ENCODE results near the gene KLC3.

The KLC3 gene

GRCh38 chr19:45349126-45349415 lies 8.5 kb downstream of the KLC3 start:
- DNase-seq (no peak), ATAC-seq (no peak)
- no peaks in the 10 kb centered on the region for H3K9me3 Mint-ChIP-seq
- H3K4me3 Mint-ChIP-seq: no peak overlapping the region
- H3K36me3 Mint-ChIP-seq (ENCODE audit: low read depth): peaks cover 1% of the 10 kb centered on the region
- H3K4me1 Mint-ChIP-seq: no peaks in the 10 kb centered on the region
- H3K27me3 Mint-ChIP-seq: peaks cover 14% of the 10 kb centered on the region
- H3K27ac Mint-ChIP-seq: no peak overlapping the region

- H3K4me3 Mint-ChIP-seq: no peak overlapping the region
- H3K36me3 Mint-ChIP-seq (ENCODE audit: low read depth): peaks cover 1% of the 10 kb centered on the region
- peaks cover 11% of the 10 kb centered on the region for H3K27me3 Mint-ChIP-seq
- no peaks in the 10 kb centered on the region for H3K4me1 Mint-ChIP-seq
- no peaks in the 10 kb centered on the region for H3K9me3 Mint-ChIP-seq
- no peak for ATAC-seq
- no peak overlapping the region for H3K27ac Mint-ChIP-seq
- DNase-seq: no peak
Measured at GRCh38 chr19:45349430-45349941, 8.9 kb downstream of the KLC3 start.

- Mint-ChIP-seq H3K9me3 (no peaks in the 10 kb centered on the region), H3K4me1 (no peaks in the 10 kb centered on the region), H3K4me3 (no peak overlapping the region), H3K27me3 (peaks cover 7% of the 10 kb centered on the region), H3K27ac (no peak overlapping the region), H3K36me3 (ENCODE audit: low read depth) (peaks cover 5% of the 10 kb centered on the region)
- ATAC-seq: no peak
- DNase-seq: no peak
Measured at GRCh38 chr19:45350477-45351058, 10.0 kb downstream of the KLC3 start.

GRCh38 chr19:45351401-45351952 lies 10.9 kb downstream of the KLC3 start:
- Mint-ChIP-seq H3K36me3 (ENCODE audit: low read depth) (peaks cover 10% of the 10 kb centered on the region), H3K4me1 (no peaks in the 10 kb centered on the region), H3K9me3 (no peaks in the 10 kb centered on the region), H3K27me3 (no peaks in the 10 kb centered on the region), H3K4me3 (no peak overlapping the region), H3K27ac (no peak overlapping the region)
- DNase-seq (no peak), ATAC-seq (no peak)

GRCh38 chr19:45352062-45352461 lies 11.5 kb downstream of the KLC3 start:
- Mint-ChIP-seq H3K36me3 (ENCODE audit: low read depth) (peaks cover 10% of the 10 kb centered on the region), H3K4me1 (no peaks in the 10 kb centered on the region), H3K4me3 (no peak overlapping the region), H3K9me3 (no peaks in the 10 kb centered on the region), H3K27ac (no peak overlapping the region), H3K27me3 (no peaks in the 10 kb centered on the region)
- ATAC-seq: no peak
- no peak for DNase-seq

GRCh38 chr19:45352471-45352870 lies 11.9 kb downstream of the KLC3 start:
- DNase-seq (no peak), ATAC-seq (no peak)
- Mint-ChIP-seq H3K4me3 (no peak overlapping the region), H3K36me3 (ENCODE audit: low read depth) (peaks cover 13% of the 10 kb centered on the region), H3K27ac (no peak overlapping the region), H3K9me3 (no peaks in the 10 kb centered on the region), H3K4me1 (no peaks in the 10 kb centered on the region), H3K27me3 (no peaks in the 10 kb centered on the region)

GRCh38 chr19:45352914-45353796 lies 12.6 kb downstream of the KLC3 start:
- DNase-seq: no peak
- H3K27ac Mint-ChIP-seq: no peak overlapping the region
- no peaks in the 10 kb centered on the region for H3K9me3 Mint-ChIP-seq
- H3K27me3 Mint-ChIP-seq: no peaks in the 10 kb centered on the region
- H3K4me1 Mint-ChIP-seq: no peaks in the 10 kb centered on the region
- peaks cover 13% of the 10 kb centered on the region for H3K36me3 Mint-ChIP-seq (ENCODE audit: low read depth)
- no peak overlapping the region for H3K4me3 Mint-ChIP-seq
- no peak for ATAC-seq

- H3K36me3 Mint-ChIP-seq (ENCODE audit: low read depth): peaks cover 13% of the 10 kb centered on the region
- no peaks in the 10 kb centered on the region for H3K4me1 Mint-ChIP-seq
- no peaks in the 10 kb centered on the region for H3K9me3 Mint-ChIP-seq
- H3K27me3 Mint-ChIP-seq: no peaks in the 10 kb centered on the region
- H3K27ac Mint-ChIP-seq: no peak overlapping the region
- H3K4me3 Mint-ChIP-seq: no peak overlapping the region
- DNase-seq: no peak
- ATAC-seq: no peak
Measured at GRCh38 chr19:45354241-45354842, 13.8 kb downstream of the KLC3 start.

- Mint-ChIP-seq H3K27ac (no peak overlapping the region), H3K36me3 (ENCODE audit: low read depth) (peaks cover 13% of the 10 kb centered on the region)
- no peak for ATAC-seq
Measured at GRCh38 chr19:45355402-45355801, 14.9 kb downstream of the KLC3 start.

GRCh38 chr19:45355910-45356309 lies 15.4 kb downstream of the KLC3 start:
- Mint-ChIP-seq H3K9me3 (no peaks in the 10 kb centered on the region), H3K4me3 (no peak overlapping the region), H3K4me1 (no peaks in the 10 kb centered on the region), H3K36me3 (ENCODE audit: low read depth) (peaks cover 13% of the 10 kb centered on the region), H3K27me3 (no peaks in the 10 kb centered on the region), H3K27ac (no peak overlapping the region)
- no peak for ATAC-seq
- DNase-seq: no peak

More at GRCh38 chr19:45355402-45355801, 14.9 kb downstream of the KLC3 start:
- Mint-ChIP-seq H3K9me3 (no peaks in the 10 kb centered on the region), H3K4me3 (no peak overlapping the region), H3K4me1 (no peaks in the 10 kb centered on the region), H3K27me3 (no peaks in the 10 kb centered on the region)
- no peak for DNase-seq

GRCh38 chr19:45356760-45357444 lies 16.4 kb downstream of the KLC3 start:
- Mint-ChIP-seq H3K4me3 (no peak overlapping the region), H3K9me3 (no peaks in the 10 kb centered on the region), H3K4me1 (no peaks in the 10 kb centered on the region), H3K27ac (no peak overlapping the region), H3K27me3 (no peaks in the 10 kb centered on the region), H3K36me3 (ENCODE audit: low read depth) (peaks cover 15% of the 10 kb centered on the region)
- DNase-seq: no peak
- no peak for ATAC-seq

- H3K27me3 Mint-ChIP-seq: no peaks in the 10 kb centered on the region
Measured at GRCh38 chr19:45357445-45357783, 16.9 kb downstream of the KLC3 start.

GRCh38 chr19:45358213-45358792 lies 17.8 kb downstream of the KLC3 start:
- no peaks in the 10 kb centered on the region for H3K9me3 Mint-ChIP-seq
- H3K36me3 Mint-ChIP-seq (ENCODE audit: low read depth): peaks cover 15% of the 10 kb centered on the region
- H3K27me3 Mint-ChIP-seq: no peaks in the 10 kb centered on the region
- no peak for DNase-seq
- H3K4me1 Mint-ChIP-seq: no peaks in the 10 kb centered on the region
- no peak overlapping the region for H3K4me3 Mint-ChIP-seq
- ATAC-seq: no peak
- H3K27ac Mint-ChIP-seq: no peak overlapping the region

More at GRCh38 chr19:45357445-45357783, 16.9 kb downstream of the KLC3 start:
- H3K36me3 Mint-ChIP-seq (ENCODE audit: low read depth): peaks cover 15% of the 10 kb centered on the region
- H3K4me1 Mint-ChIP-seq: no peaks in the 10 kb centered on the region
- DNase-seq (no peak), ATAC-seq (no peak)
- no peak overlapping the region for H3K27ac Mint-ChIP-seq
- H3K4me3 Mint-ChIP-seq: no peak overlapping the region
- no peaks in the 10 kb centered on the region for H3K9me3 Mint-ChIP-seq

- no peak for ATAC-seq
- Mint-ChIP-seq H3K4me1 (no peaks in the 10 kb centered on the region), H3K4me3 (no peak overlapping the region), H3K9me3 (no peaks in the 10 kb centered on the region), H3K27me3 (no peaks in the 10 kb centered on the region), H3K27ac (no peak overlapping the region), H3K36me3 (ENCODE audit: low read depth) (peaks cover 5% of the 10 kb centered on the region)
- no peak for DNase-seq
Measured at GRCh38 chr19:45361608-45362007, 21.1 kb downstream of the KLC3 start.
